ENCODE data around the gene SMARCC1.

GRCh38 chr3:47714606-47715005 lies 67.1 kb downstream of the SMARCC1 start:
- TF ChIP-seq CTCF (IDR thresholded peaks at IDR 0.05), result no peak
- TF ChIP-seq POLR2A (IDR thresholded peaks at IDR 0.05), result no peak
